ENCODE results near the gene CCDC92.

DNA sequence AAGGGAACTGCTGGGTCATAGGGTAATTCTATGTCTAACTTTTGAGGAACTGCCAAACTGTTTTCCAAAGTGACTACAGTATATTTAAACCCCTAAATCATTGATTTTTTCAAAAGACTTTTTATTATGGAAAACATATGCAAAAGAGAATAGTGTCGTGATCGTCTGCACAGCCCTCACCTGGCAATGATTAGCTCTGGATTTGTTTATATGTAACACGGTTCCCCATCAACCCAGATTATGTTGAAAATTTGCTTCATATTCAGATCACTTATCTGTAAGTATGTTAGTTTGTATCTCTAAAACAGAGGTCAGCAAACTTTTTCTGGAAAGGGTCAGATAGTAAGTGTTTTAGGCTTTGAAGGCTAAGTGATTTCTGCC, 52.7 kb downstream of the CCDC92 start:
- TF ChIP-seq, protein P1, sequence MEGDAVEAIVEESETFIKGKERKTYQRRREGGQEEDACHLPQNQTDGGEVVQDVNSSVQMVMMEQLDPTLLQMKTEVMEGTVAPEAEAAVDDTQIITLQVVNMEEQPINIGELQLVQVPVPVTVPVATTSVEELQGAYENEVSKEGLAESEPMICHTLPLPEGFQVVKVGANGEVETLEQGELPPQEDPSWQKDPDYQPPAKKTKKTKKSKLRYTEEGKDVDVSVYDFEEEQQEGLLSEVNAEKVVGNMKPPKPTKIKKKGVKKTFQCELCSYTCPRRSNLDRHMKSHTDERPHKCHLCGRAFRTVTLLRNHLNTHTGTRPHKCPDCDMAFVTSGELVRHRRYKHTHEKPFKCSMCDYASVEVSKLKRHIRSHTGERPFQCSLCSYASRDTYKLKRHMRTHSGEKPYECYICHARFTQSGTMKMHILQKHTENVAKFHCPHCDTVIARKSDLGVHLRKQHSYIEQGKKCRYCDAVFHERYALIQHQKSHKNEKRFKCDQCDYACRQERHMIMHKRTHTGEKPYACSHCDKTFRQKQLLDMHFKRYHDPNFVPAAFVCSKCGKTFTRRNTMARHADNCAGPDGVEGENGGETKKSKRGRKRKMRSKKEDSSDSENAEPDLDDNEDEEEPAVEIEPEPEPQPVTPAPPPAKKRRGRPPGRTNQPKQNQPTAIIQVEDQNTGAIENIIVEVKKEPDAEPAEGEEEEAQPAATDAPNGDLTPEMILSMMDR (IDR thresholded peaks at IDR 0.05): no peak
- no peak for TF ChIP-seq POLR2A (IDR thresholded peaks at IDR 0.05)
